AG04449 (cell line): ENCODE results near the gene VMO1.

Experiments used
- CTCF ChIA-PET: fragments of 350-600 bp; formaldehyde crosslinking; extraction: SDS; loops from one replicate; lab custom pipeline; 2021; ENCODE audit warnings: antibody characterized with exemption; lab: Yijun Ruan, JAX
- POLR2A ChIA-PET: fragments of 400-600, 350-600 bp; formaldehyde crosslinking; extraction: SDS; loops from one replicate; lab custom pipeline; 2020; ENCODE audit warnings: antibody characterized with exemption, inconsistent platforms; lab: Yijun Ruan, JAX
- DNase-seq: peaks from one replicate; pipeline ENCODE4 v3.0.0-alpha.2; 2010; ENCODE audit warnings: low read depth, low spot score
- H3K4me3 ChIP-seq: 2 replicates; pipeline ENCODE4 v1.5.1; 2011; ENCODE audit warnings: low read depth, mild to moderate bottlenecking, control low read depth, low read length
- TF ChIP-seq, protein P1 (sequence below): IDR thresholded peaks from one replicate; pipeline ENCODE4 v1.5.1; 2011; ENCODE audit warnings: mild to moderate bottlenecking, moderate library complexity, low read length, control low read depth, inconsistent platforms; ENCODE audit not compliant: insufficient read depth; ENCODE audit errors: missing control alignments

The VMO1 gene

DNA sequence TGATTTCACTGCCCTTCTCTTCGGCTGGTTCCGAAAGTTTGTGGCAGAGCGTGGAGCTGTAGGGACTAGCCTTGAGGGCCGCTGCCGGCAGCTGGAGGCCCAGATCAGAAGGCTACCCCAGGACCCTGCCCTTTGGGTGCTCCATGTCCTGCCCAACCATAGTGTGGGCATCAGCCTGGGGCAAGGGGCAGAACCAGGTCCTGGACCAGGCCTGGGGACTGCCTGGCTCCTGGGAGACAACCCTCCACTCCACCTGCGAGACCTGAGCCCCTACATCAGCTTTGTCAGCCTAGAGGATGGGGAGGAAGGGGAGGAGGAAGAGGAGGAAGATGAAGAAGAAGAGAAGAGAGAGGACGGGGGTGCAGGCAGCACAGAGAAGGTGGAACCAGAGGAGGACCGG, 45.6 kb downstream of the VMO1 start:
- ChIA-PET CTCF (no interaction called here), POLR2A (interaction anchor here (0.6 kb wide), 1 partner anchor 10 kb away, joined by 3 read pairs; no protein-coding TSS in a partner anchor)
- no peak overlapping the region; the same call in 1 of the 2 replicates for H3K4me3 ChIP-seq
- TF ChIP-seq, protein P1, sequence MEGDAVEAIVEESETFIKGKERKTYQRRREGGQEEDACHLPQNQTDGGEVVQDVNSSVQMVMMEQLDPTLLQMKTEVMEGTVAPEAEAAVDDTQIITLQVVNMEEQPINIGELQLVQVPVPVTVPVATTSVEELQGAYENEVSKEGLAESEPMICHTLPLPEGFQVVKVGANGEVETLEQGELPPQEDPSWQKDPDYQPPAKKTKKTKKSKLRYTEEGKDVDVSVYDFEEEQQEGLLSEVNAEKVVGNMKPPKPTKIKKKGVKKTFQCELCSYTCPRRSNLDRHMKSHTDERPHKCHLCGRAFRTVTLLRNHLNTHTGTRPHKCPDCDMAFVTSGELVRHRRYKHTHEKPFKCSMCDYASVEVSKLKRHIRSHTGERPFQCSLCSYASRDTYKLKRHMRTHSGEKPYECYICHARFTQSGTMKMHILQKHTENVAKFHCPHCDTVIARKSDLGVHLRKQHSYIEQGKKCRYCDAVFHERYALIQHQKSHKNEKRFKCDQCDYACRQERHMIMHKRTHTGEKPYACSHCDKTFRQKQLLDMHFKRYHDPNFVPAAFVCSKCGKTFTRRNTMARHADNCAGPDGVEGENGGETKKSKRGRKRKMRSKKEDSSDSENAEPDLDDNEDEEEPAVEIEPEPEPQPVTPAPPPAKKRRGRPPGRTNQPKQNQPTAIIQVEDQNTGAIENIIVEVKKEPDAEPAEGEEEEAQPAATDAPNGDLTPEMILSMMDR = no peak
- DNase-seq = no peak

GRCh38 chr17:4740025-4740351, 46.2 kb downstream of the VMO1 start:
- ChIA-PET POLR2A (no interaction called here), CTCF (no interaction called here)
- peak overlapping the region; percentile 66 for H3K4me3 ChIP-seq
- no peak for DNase-seq
- TF ChIP-seq, protein P1 = no peak

- TF ChIP-seq, protein P1 = no peak
- no peak for DNase-seq
- CTCF ChIA-PET = interaction anchor here (0.8 kb wide), 1 partner anchor 51 kb away, joined by 7 read pairs; no protein-coding TSS in a partner anchor
- POLR2A ChIA-PET = no interaction called here
- peak within 1 kb of the TSS; percentile 66 for H3K4me3 ChIP-seq
Observed at GRCh38 chr17:4739122-4740024, 46.8 kb downstream of the VMO1 start, which contains the start of the genes CXCL16 and ZMYND15. CXCL16 (minus strand) TSS chr17:4739928; CDS start chr17:4739339, 589 bp downstream. ZMYND15 (plus strand) TSS chr17:4739833; CDS start chr17:4740549, 716 bp downstream.

GRCh38 chr17:4738136-4739121, 47.7 kb downstream of the VMO1 start:
- TF ChIP-seq, protein P1 = no peak
- CTCF ChIA-PET = interaction anchor here (0.8 to 1.6 kb wide), 3 partner anchors 52 to 154 kb away, joined by 3 to 7 read pairs (median 3); no protein-coding TSS in a partner anchor
- no peak for DNase-seq
- POLR2A ChIA-PET = no interaction called here
- H3K4me3 ChIP-seq = peak overlapping the region; percentile 66

DNA sequence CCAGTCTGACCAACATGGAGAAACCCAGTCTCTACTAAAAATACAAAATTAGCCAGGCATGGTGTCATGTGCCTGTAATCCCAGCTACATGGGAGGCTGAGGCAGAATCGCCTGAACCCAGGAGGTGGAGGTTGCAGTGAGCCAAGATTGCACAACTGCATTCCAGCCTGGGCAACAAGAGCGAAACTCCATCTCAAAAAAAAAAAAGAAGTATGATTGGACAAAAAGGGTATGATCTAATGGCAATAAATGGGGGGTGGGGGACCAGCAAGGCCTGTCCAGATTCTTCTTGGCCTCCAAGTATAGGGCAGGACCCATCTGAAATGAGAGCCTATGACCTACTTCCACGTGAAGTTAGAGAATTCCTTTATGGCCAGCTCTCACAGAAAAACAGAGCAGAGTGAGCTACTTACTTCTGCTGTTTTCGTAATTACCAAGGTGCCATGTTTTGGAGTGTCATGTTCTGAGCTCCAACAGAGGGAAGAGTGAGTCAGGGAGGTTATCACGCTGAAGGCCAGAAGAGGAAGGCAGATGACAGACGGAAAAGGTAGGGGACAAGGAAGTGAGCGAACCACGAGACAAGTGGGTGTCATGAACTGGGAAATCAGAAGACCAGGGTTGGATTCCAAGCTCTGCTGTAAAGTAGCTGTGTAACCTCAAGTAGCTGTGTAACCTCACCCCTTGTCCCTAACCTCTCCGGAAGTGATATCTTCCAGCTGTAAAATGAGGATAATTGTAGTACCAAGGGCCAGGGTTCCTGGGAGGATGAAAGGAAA, 50.1 kb downstream of the VMO1 start:
- CTCF ChIA-PET = interaction anchor here (0.9 to 1.6 kb wide), 4 partner anchors 51 to 156 kb away, joined by 3 to 4 read pairs (median 3); partner anchors contain the start of gene VMO1
- H3K4me3 ChIP-seq = no peak overlapping the region
- TF ChIP-seq, protein P1 = no peak
- DNase-seq = no peak
- POLR2A ChIA-PET = interaction anchor here (0.6 kb wide), 1 partner anchor 609 kb away, joined by 3 read pairs; no protein-coding TSS in a partner anchor
